ENCODE results near the gene AFG3L2. TPM values are rescaled to one million over a fixed set of nuclear protein-coding genes. Genes with fewer than 3 reads are reported as not detected.

Gene AFG3L2
- polyA plus RNA-seq (2013, experiment 1 of 4): 40.8 TPM
- polyA plus RNA-seq (2013, experiment 2 of 4): 38.1 TPM
- polyA plus RNA-seq (2013, experiment 3 of 4): 28.2 TPM
- 30.2 TPM for polyA plus RNA-seq (2013, experiment 4 of 4)

GRCh38 chr18:12376754-12377555 lies at the start of gene AFG3L2:
Gene AFG3L2 (minus strand): TSS chr18:12377227. CDS start chr18:12377082, 145 bp downstream.
- 0% methylated on average over 100 of the region's 100 CpGs for WGBS, 2 experiments

GRCh38 chr18:12424252-12424651 lies 47.2 kb upstream of the AFG3L2 start:
- Histone ChIP-seq H3K4me3 (ENCODE audit: insufficient read depth, low read depth, low read length) (no peak overlapping the region), H3K36me3 (ENCODE audit: control insufficient read depth, insufficient read depth, low read length) (peaks cover 6% of the 10 kb centered on the region), H3K4me1 (ENCODE audit: control insufficient read depth, insufficient read depth, low read length) (peaks cover 9% of the 10 kb centered on the region), H3K27ac (ENCODE audit: insufficient read depth, low read depth, low read length, poor library complexity, severe bottlenecking) (no peak overlapping the region), H3K9me3 (ENCODE audit: control insufficient read depth, low read length) (no peaks in the 10 kb centered on the region), H3K27me3 (ENCODE audit: control insufficient read depth, insufficient read depth, low read length, poor library complexity, severe bottlenecking) (no peaks in the 10 kb centered on the region)
- WGBS, 2 experiments: 88 to 99% methylated on average over 3 to 4 of the region's 4 CpGs

More at GRCh38 chr18:12376754-12377555, at the start of gene AFG3L2:
- peak within 1 kb of the TSS; percentile 83 for H3K27ac ChIP-seq (ENCODE audit: insufficient read depth, low read depth, low read length, poor library complexity, severe bottlenecking)
- no peaks in the 10 kb centered on the region for H3K9me3 ChIP-seq (ENCODE audit: control insufficient read depth, low read length)
- no peaks in the 10 kb centered on the region for H3K36me3 ChIP-seq (ENCODE audit: control insufficient read depth, insufficient read depth, low read length)
- H3K27me3 ChIP-seq (ENCODE audit: control insufficient read depth, insufficient read depth, low read length, poor library complexity, severe bottlenecking): no peaks in the 10 kb centered on the region
- peak within 1 kb of the TSS; percentile 63 for H3K4me3 ChIP-seq (ENCODE audit: insufficient read depth, low read depth, low read length)
- peaks cover 10% of the 10 kb centered on the region for H3K4me1 ChIP-seq (ENCODE audit: control insufficient read depth, insufficient read depth, low read length)

- no peaks in the 10 kb centered on the region for H3K9me3 ChIP-seq (ENCODE audit: control insufficient read depth, low read length)
- peaks cover 9% of the 10 kb centered on the region for H3K4me1 ChIP-seq (ENCODE audit: control insufficient read depth, insufficient read depth, low read length)
- no peaks in the 10 kb centered on the region for H3K27me3 ChIP-seq (ENCODE audit: control insufficient read depth, insufficient read depth, low read length, poor library complexity, severe bottlenecking)
- 91 to 93% methylated on average over 5 of the region's 5 CpGs for WGBS, 2 experiments
- H3K4me3 ChIP-seq (ENCODE audit: insufficient read depth, low read depth, low read length): no peak overlapping the region
- peaks cover 6% of the 10 kb centered on the region for H3K36me3 ChIP-seq (ENCODE audit: control insufficient read depth, insufficient read depth, low read length)
- H3K27ac ChIP-seq (ENCODE audit: insufficient read depth, low read depth, low read length, poor library complexity, severe bottlenecking): no peak overlapping the region
These were observed 46.8 kb upstream of the AFG3L2 start for GRCh38 chr18:12423820-12424219.

GRCh38 chr18:12423393-12423792 lies 46.4 kb upstream of the AFG3L2 start:
- no peaks in the 10 kb centered on the region for H3K9me3 ChIP-seq (ENCODE audit: control insufficient read depth, low read length)
- no peaks in the 10 kb centered on the region for H3K27me3 ChIP-seq (ENCODE audit: control insufficient read depth, insufficient read depth, low read length, poor library complexity, severe bottlenecking)
- H3K36me3 ChIP-seq (ENCODE audit: control insufficient read depth, insufficient read depth, low read length): peaks cover 6% of the 10 kb centered on the region
- H3K4me3 ChIP-seq (ENCODE audit: insufficient read depth, low read depth, low read length): no peak overlapping the region
- peaks cover 9% of the 10 kb centered on the region for H3K4me1 ChIP-seq (ENCODE audit: control insufficient read depth, insufficient read depth, low read length)
- WGBS, 2 experiments: 95 to 96% methylated on average over 10 of the region's 10 CpGs
- H3K27ac ChIP-seq (ENCODE audit: insufficient read depth, low read depth, low read length, poor library complexity, severe bottlenecking): no peak overlapping the region

GRCh38 chr18:12422936-12423335 lies 45.9 kb upstream of the AFG3L2 start:
- no peak overlapping the region for H3K27ac ChIP-seq (ENCODE audit: insufficient read depth, low read depth, low read length, poor library complexity, severe bottlenecking)
- WGBS, 2 experiments: 85 to 87% methylated on average over 9 of the region's 9 CpGs
- peaks cover 2% of the 10 kb centered on the region for H3K36me3 ChIP-seq (ENCODE audit: control insufficient read depth, insufficient read depth, low read length)
- H3K27me3 ChIP-seq (ENCODE audit: control insufficient read depth, insufficient read depth, low read length, poor library complexity, severe bottlenecking): no peaks in the 10 kb centered on the region
- H3K4me3 ChIP-seq (ENCODE audit: insufficient read depth, low read depth, low read length): no peak overlapping the region
- peaks cover 12% of the 10 kb centered on the region for H3K4me1 ChIP-seq (ENCODE audit: control insufficient read depth, insufficient read depth, low read length)
- H3K9me3 ChIP-seq (ENCODE audit: control insufficient read depth, low read length): no peaks in the 10 kb centered on the region

GRCh38 chr18:12421732-12422131 lies 44.7 kb upstream of the AFG3L2 start:
- H3K36me3 ChIP-seq (ENCODE audit: control insufficient read depth, insufficient read depth, low read length): no peaks in the 10 kb centered on the region
- WGBS, 2 experiments: 68 to 74% methylated on average over 5 of the region's 5 CpGs
- H3K27ac ChIP-seq (ENCODE audit: insufficient read depth, low read depth, low read length, poor library complexity, severe bottlenecking): no peak overlapping the region
- H3K27me3 ChIP-seq (ENCODE audit: control insufficient read depth, insufficient read depth, low read length, poor library complexity, severe bottlenecking): no peaks in the 10 kb centered on the region
- peaks cover 18% of the 10 kb centered on the region for H3K4me1 ChIP-seq (ENCODE audit: control insufficient read depth, insufficient read depth, low read length)
- no peak overlapping the region for H3K4me3 ChIP-seq (ENCODE audit: insufficient read depth, low read depth, low read length)
- H3K9me3 ChIP-seq (ENCODE audit: control insufficient read depth, low read length): no peaks in the 10 kb centered on the region

- 12 to 13% methylated on average over 27 of the region's 27 CpGs for WGBS, 2 experiments
- H3K27me3 ChIP-seq (ENCODE audit: control insufficient read depth, insufficient read depth, low read length, poor library complexity, severe bottlenecking): no peaks in the 10 kb centered on the region
- H3K27ac ChIP-seq (ENCODE audit: insufficient read depth, low read depth, low read length, poor library complexity, severe bottlenecking): no peak overlapping the region
- H3K4me3 ChIP-seq (ENCODE audit: insufficient read depth, low read depth, low read length): peak overlapping the region; percentile 34
- no peaks in the 10 kb centered on the region for H3K36me3 ChIP-seq (ENCODE audit: control insufficient read depth, insufficient read depth, low read length)
- H3K9me3 ChIP-seq (ENCODE audit: control insufficient read depth, low read length): no peaks in the 10 kb centered on the region
- peaks cover 18% of the 10 kb centered on the region for H3K4me1 ChIP-seq (ENCODE audit: control insufficient read depth, insufficient read depth, low read length)
These were observed 43.9 kb upstream of the AFG3L2 start for GRCh38 chr18:12420821-12421421.

GRCh38 chr18:12417687-12418086 lies 40.7 kb upstream of the AFG3L2 start:
- Histone ChIP-seq H3K4me1 (ENCODE audit: control insufficient read depth, insufficient read depth, low read length) (peaks cover 18% of the 10 kb centered on the region), H3K27ac (ENCODE audit: insufficient read depth, low read depth, low read length, poor library complexity, severe bottlenecking) (no peak overlapping the region)
- 69 to 72% methylated on average over 4 of the region's 4 CpGs for WGBS, 2 experiments

GRCh38 chr18:12416098-12416729 lies 39.2 kb upstream of the AFG3L2 start:
- Histone ChIP-seq H3K27ac (ENCODE audit: insufficient read depth, low read depth, low read length, poor library complexity, severe bottlenecking) (no peak overlapping the region), H3K4me1 (ENCODE audit: control insufficient read depth, insufficient read depth, low read length) (peaks cover 13% of the 10 kb centered on the region), H3K36me3 (ENCODE audit: control insufficient read depth, insufficient read depth, low read length) (no peaks in the 10 kb centered on the region), H3K9me3 (ENCODE audit: control insufficient read depth, low read length) (no peaks in the 10 kb centered on the region), H3K4me3 (ENCODE audit: insufficient read depth, low read depth, low read length) (no peak overlapping the region), H3K27me3 (ENCODE audit: control insufficient read depth, insufficient read depth, low read length, poor library complexity, severe bottlenecking) (no peaks in the 10 kb centered on the region)
- WGBS, 2 experiments: 88 to 92% methylated on average over 5 of the region's 5 CpGs

More at GRCh38 chr18:12417687-12418086, 40.7 kb upstream of the AFG3L2 start:
- no peak overlapping the region for H3K4me3 ChIP-seq (ENCODE audit: insufficient read depth, low read depth, low read length)
- no peaks in the 10 kb centered on the region for H3K9me3 ChIP-seq (ENCODE audit: control insufficient read depth, low read length)
- H3K36me3 ChIP-seq (ENCODE audit: control insufficient read depth, insufficient read depth, low read length): no peaks in the 10 kb centered on the region
- no peaks in the 10 kb centered on the region for H3K27me3 ChIP-seq (ENCODE audit: control insufficient read depth, insufficient read depth, low read length, poor library complexity, severe bottlenecking)

GRCh38 chr18:12411456-12411855 lies 34.4 kb upstream of the AFG3L2 start:
- Histone ChIP-seq H3K4me3 (ENCODE audit: insufficient read depth, low read depth, low read length) (no peak overlapping the region), H3K36me3 (ENCODE audit: control insufficient read depth, insufficient read depth, low read length) (no peaks in the 10 kb centered on the region), H3K4me1 (ENCODE audit: control insufficient read depth, insufficient read depth, low read length) (no peaks in the 10 kb centered on the region), H3K27me3 (ENCODE audit: control insufficient read depth, insufficient read depth, low read length, poor library complexity, severe bottlenecking) (peaks cover 8% of the 10 kb centered on the region), H3K9me3 (ENCODE audit: control insufficient read depth, low read length) (no peaks in the 10 kb centered on the region), H3K27ac (ENCODE audit: insufficient read depth, low read depth, low read length, poor library complexity, severe bottlenecking) (no peak overlapping the region)
- WGBS, 2 experiments: 89 to 92% methylated on average over 2 to 3 of the region's 3 CpGs

Measured in ectodermal cell (in vitro differentiated cells).